Measurements from ENCODE around the gene PTPRR.

DNA sequence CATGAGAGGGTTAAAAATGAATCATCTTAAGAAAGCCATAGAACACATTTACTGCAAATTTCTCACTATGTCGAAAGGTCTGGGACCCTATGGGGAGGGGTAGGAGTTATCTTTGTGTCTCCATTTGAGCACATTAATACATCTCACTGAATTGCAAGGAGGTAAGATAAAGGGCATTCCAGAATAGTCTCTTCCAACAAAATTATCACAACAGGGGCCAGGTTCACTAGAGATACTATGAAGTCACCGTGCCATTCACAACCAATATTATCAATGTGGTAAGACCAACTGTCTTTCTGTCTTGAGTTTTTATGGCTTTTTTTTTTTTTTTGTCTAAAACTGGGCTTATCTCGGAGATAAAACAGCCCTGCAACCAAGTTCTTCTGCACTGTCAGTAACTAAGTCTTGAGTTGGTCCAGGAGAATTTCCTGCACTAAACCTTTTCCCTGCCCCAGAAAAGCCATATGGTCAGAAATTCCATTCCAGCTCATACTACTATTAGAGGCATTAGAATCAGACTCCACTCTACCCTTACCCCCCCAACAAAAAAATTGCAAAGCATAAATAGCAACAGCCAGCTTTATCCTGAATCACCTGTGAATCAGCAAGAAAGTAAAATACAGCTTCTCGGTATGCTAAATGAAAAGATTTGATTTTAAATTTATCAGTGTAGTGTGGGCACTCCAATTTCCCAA lies 79.7 kb downstream of the PTPRR start:
- no peak for TF ChIP-seq ZNF121 (CRISPR knock-in tag; IDR thresholded peaks at IDR 0.05)
- no peak for TF ChIP-seq FOXJ3 (CRISPR knock-in tag; IDR thresholded peaks at IDR 0.05; ENCODE audit: borderline replicate concordance)
- TF ChIP-seq, protein P1, sequence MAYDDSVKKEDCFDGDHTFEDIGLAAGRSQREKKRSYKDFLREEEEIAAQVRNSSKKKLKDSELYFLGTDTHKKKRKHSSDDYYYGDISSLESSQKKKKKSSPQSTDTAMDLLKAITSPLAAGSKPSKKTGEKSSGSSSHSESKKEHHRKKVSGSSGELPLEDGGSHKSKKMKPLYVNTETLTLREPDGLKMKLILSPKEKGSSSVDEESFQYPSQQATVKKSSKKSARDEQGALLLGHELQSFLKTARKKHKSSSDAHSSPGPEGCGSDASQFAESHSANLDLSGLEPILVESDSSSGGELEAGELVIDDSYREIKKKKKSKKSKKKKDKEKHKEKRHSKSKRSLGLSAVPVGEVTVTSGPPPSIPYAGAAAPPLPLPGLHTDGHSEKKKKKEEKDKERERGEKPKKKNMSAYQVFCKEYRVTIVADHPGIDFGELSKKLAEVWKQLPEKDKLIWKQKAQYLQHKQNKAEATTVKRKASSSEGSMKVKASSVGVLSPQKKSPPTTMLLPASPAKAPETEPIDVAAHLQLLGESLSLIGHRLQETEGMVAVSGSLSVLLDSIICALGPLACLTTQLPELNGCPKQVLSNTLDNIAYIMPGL (CRISPR knock-in tag; IDR thresholded peaks at IDR 0.05) = no peak
- TF ChIP-seq, protein P2, sequence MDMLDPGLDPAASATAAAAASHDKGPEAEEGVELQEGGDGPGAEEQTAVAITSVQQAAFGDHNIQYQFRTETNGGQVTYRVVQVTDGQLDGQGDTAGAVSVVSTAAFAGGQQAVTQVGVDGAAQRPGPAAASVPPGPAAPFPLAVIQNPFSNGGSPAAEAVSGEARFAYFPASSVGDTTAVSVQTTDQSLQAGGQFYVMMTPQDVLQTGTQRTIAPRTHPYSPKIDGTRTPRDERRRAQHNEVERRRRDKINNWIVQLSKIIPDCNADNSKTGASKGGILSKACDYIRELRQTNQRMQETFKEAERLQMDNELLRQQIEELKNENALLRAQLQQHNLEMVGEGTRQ (CRISPR knock-in tag; IDR thresholded peaks at IDR 0.05) = no peak
- no peak for TF ChIP-seq ELF4 (CRISPR knock-in tag; IDR thresholded peaks at IDR 0.05; ENCODE audit: low read depth)
- TF ChIP-seq CTCF (IDR thresholded peaks at IDR 0.05) = no peak

Data from WTC11 (cell line).